SU-DHL-6 (cell line): ENCODE measurements around the gene FGF22.

ENCODE experiments used
- H2AFZ ChIP-seq: fragments of 200-600 bp; sonication (generic); 2 replicates; pipeline ENCODE4 v1.6.1; 2014; ENCODE audit warnings: low read depth, mild to moderate bottlenecking, moderate library complexity, mixed read lengths, antibody characterized with exemption, low read length; ENCODE audit not compliant: severe bottlenecking
- H3F3A ChIP-seq: fragments of 200-600 bp; shearing (Covaris generic); 2 replicates; pipeline ENCODE4 v1.6.0; 2016; ENCODE audit warnings: antibody characterized with exemption, mild to moderate bottlenecking; ENCODE audit not compliant: insufficient read depth
- H3K27ac ChIP-seq: fragments of 200-600 bp; sonication (generic); 2 replicates; pipeline ENCODE4 v1.5.1; 2016; ENCODE audit warnings: low read depth, mild to moderate bottlenecking, low read length, moderate library complexity, mixed read lengths
- H3K27me3 ChIP-seq: fragments of 200-600 bp; sonication (generic), shearing (Covaris generic); 2 replicates; pipeline ENCODE4 v1.6.0; 2014; ENCODE audit warnings: mild to moderate bottlenecking, low read length
- H3K36me3 ChIP-seq: fragments of 200-600 bp; sonication (generic); 2 replicates; pipeline ENCODE4 v1.6.1; 2014; ENCODE audit warnings: mild to moderate bottlenecking, low read length, mixed read lengths
- H3K4me2 ChIP-seq: fragments of 300-600, 200-600 bp; shearing (Covaris generic), sonication (generic); 2 replicates; pipeline ENCODE4 v1.6.0; 2014; ENCODE audit warnings: low read length, low read depth, mild to moderate bottlenecking; ENCODE audit not compliant: poor library complexity, severe bottlenecking
- H3K4me3 ChIP-seq: fragments of 200-600 bp; sonication (generic); 2 replicates; pipeline ENCODE4 v1.5.1; 2014; ENCODE audit warnings: antibody characterized with exemption, low read length, mild to moderate bottlenecking, mixed read lengths; ENCODE audit not compliant: insufficient read depth, poor library complexity, severe bottlenecking
- H3K79me2 ChIP-seq: fragments of 200-600 bp; sonication (generic); 2 replicates; pipeline ENCODE4 v1.6.1; 2014; ENCODE audit warnings: mild to moderate bottlenecking, low read length, moderate library complexity; ENCODE audit not compliant: insufficient read depth
- H3K9ac ChIP-seq: fragments of 200-600 bp; sonication (generic); 2 replicates; pipeline ENCODE4 v1.7.0; 2014; ENCODE audit warnings: mild to moderate bottlenecking, low read length
- H3K9me2 ChIP-seq: fragments of 200-600 bp; sonication (generic); replicated peaks from 2 replicates; pipeline ENCODE4 v1.6.1; 2014; ENCODE audit warnings: low read length; ENCODE audit not compliant: insufficient read depth
- H3K9me3 ChIP-seq: fragments of 200-600 bp; sonication (generic); 2 replicates; pipeline ENCODE4 v1.6.1; 2014; ENCODE audit warnings: low read length, mixed read lengths; ENCODE audit not compliant: insufficient read depth
- H4K20me1 ChIP-seq: fragments of 200-600 bp; sonication (generic); 2 replicates; pipeline ENCODE4 v1.6.1; 2014; ENCODE audit warnings: low read depth, mild to moderate bottlenecking, antibody characterized with exemption, low read length, moderate library complexity, mixed read lengths
- CTCF ChIP-seq: fragments of 200-600 bp; sonication (generic); IDR thresholded peaks from one replicate; pipeline ENCODE4 v1.5.1; 2017; ENCODE audit warnings: antibody characterized with exemption, mild to moderate bottlenecking, low read length, moderate library complexity; ENCODE audit not compliant: insufficient read depth, poor library complexity, severe bottlenecking
- EZH2phosphoT487 ChIP-seq: fragments of 200-600 bp; sonication (generic), shearing (Covaris generic); conservative IDR thresholded peaks from 2 replicates; pipeline ENCODE4 v1.6.1; 2018; ENCODE audit warnings: mild to moderate bottlenecking, antibody characterized with exemption, low read length, moderate library complexity, mixed read lengths

The FGF22 gene

GRCh38 chr19:682678-683320 lies 43.1 kb downstream of the FGF22 start:
- TF ChIP-seq CTCF (no peak), EZH2phosphoT487 (no peak)
- H3K9me3 ChIP-seq = no peaks in the 10 kb centered on the region
- H3K27ac ChIP-seq = no peak overlapping the region
- no peak overlapping the region for H3K4me3 ChIP-seq
- no peak overlapping the region for H3K4me2 ChIP-seq
- H3F3A ChIP-seq = 0 out of 2 replicates have a peak, but pooled peaks cover 8% of the 10 kb centered on the region
- H3K36me3 ChIP-seq = no peaks in the 10 kb centered on the region
- H3K27me3 ChIP-seq = no peaks in the 10 kb centered on the region
- H3K79me2 ChIP-seq = no peaks in the 10 kb centered on the region
- H3K9me2 ChIP-seq = no peaks in the 10 kb centered on the region
- H2AFZ ChIP-seq = no peak overlapping the region
- H4K20me1 ChIP-seq = no peaks in the 10 kb centered on the region
- no peak overlapping the region for H3K9ac ChIP-seq

- no peak for TF ChIP-seq CTCF
- no peak for TF ChIP-seq EZH2phosphoT487
- Histone ChIP-seq H3K9me2 (no peaks in the 10 kb centered on the region), H3K4me3 (no peak overlapping the region), H3K27ac (no peak overlapping the region), H2AFZ (no peak overlapping the region), H4K20me1 (no peaks in the 10 kb centered on the region), H3K9ac (no peak overlapping the region), H3F3A (no peaks in the 10 kb centered on the region), H3K79me2 (no peaks in the 10 kb centered on the region), H3K27me3 (no peaks in the 10 kb centered on the region), H3K36me3 (no peaks in the 10 kb centered on the region), H3K9me3 (no peaks in the 10 kb centered on the region), H3K4me2 (no peak overlapping the region)
Observed at GRCh38 chr19:685454-685931, 45.8 kb downstream of the FGF22 start.

- no peaks in the 10 kb centered on the region for H3K79me2 ChIP-seq
- no peak overlapping the region for H3K4me2 ChIP-seq
- TF ChIP-seq CTCF = no peak
- TF ChIP-seq EZH2phosphoT487 = no peak
- no peaks in the 10 kb centered on the region for H3K27me3 ChIP-seq
- no peaks in the 10 kb centered on the region for H4K20me1 ChIP-seq
- no peak overlapping the region for H3K4me3 ChIP-seq
- no peak overlapping the region for H2AFZ ChIP-seq
- no peaks in the 10 kb centered on the region for H3K36me3 ChIP-seq
- H3K9ac ChIP-seq = no peak overlapping the region
- no peaks in the 10 kb centered on the region for H3K9me3 ChIP-seq
- H3F3A ChIP-seq = no peaks in the 10 kb centered on the region
- no peaks in the 10 kb centered on the region for H3K9me2 ChIP-seq
- H3K27ac ChIP-seq = no peak overlapping the region
Observed at GRCh38 chr19:686589-687297, 47.1 kb downstream of the FGF22 start.
